ENCODE measurements around the gene CTU1.
"Not testable (repeated sequence)": the region's sequence is repeated elsewhere in the genome, so short reads cannot be mapped to it uniquely, and the experiment has no call there.

Gene CTU1

DNA sequence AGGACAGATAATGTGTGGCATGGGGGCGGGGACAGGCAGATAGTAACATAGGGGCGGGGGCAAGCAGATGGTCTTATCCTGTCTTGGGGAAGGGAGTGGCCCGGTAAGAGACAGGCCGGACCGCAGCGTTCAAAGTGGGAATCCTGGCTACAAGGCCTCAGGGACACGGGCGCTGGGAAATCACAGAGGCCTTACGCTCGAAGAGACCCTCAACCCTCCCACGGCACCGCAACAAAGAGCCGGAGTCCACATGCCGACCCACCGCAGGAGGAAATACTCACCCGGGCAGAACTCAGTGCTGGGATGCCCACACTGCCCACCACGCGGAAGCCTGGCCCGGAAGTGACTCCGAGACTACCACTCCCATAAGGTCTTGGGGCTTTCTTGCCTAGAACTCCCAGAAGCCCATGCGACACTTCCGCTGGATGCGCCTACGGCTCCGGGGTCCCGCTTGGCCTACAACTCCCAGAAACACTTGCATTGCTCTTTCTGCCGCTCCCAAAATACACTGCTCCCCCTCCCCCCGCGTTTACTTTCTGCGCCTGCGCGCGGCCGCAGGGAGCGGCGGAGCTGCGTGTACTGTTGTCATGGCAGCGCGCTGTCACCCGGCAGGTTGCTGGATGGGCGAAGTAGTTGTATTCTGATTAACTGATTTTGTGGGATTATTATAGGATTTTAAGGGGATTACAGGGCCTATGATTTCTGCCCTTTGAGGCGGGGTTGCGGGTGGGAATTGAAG lies at the start of gene CTU1:
CTU1 (minus strand) TSS at position 344 of the 739 bp plus-strand sequence. CDS start 3,840 bp downstream, outside the sequence.
- DNase-seq = peak; percentile 100

DNA sequence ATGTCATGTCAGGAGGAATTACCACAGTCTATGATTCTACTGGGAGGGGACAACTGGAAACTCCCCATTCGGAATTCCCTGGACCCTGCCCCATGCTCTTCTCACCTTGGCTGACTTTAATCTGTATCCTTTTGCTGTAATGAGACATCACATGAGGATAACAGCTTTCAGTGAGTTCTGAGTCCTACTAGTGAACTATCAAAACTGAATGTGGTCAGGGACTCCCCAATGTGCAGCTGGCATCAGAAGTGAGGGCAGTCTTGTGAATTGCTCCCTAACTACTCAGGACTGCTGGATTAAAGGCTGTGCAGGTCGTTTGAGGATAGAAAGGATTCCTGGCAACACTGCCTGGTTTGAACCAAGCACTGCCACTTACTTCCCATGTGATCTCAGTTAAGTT lies 49.1 kb upstream of the CTU1 start:
- DNase-seq = no peak

DNA sequence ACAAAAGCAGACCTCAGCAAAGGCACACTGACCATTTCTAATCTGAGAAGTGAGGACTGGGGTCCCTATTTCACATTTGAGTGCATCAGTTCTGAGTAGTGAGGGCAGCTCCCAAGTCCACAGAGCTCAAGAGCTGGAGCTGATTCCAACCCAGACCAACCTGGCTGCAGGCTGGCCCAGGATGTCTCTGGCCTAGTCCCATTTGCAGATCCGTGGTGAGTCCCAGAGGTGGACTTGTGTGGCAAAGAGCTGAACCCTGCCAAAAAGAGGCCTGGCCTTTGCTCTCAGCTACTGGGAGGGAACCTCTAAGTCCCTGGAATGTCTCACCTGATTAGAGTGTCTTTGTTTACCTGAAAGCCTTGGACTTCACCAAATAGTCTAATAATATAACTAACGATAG lies 48.5 kb upstream of the CTU1 start:
- DNase-seq = no peak

DNA sequence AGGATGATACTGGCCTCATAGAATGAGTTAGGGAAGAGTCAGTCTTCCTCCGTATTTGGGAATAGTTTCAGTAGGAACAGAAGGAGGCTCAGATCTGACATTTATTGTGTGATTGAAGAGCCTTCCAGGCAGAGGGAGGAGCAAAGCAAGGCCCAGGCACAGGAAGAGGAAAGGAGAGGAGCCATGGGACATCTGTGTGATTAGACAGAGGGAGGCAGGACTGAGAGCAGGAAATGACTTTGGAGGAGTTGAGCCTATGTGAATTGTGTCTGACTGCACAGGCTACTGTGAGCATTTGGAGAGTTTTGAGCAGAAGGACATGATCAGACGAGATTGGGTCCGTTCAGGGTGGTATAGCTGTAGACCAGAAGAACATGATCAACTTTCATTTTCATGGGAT lies 42.4 kb upstream of the CTU1 start:
- DNase-seq = no peak

DNA sequence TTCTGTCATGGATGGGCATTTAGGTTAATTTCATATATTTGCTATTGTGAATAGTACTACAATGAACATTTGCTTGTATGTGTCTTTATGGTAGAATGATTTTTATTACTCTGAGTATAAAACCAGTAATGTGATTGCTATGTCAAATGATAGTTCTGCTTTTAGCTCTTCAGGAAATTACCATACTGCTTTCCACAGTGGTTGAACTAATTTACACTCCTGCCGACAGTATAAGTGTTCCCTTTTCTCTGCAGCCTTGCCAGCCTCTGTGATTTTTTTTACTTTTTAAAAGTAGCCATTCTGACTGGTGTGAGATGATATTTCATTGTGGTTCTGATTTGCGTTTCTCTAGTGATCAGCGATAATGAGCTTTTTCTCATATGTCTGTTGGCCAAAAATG lies 40.4 kb upstream of the CTU1 start:
- no peak for DNase-seq

DNA sequence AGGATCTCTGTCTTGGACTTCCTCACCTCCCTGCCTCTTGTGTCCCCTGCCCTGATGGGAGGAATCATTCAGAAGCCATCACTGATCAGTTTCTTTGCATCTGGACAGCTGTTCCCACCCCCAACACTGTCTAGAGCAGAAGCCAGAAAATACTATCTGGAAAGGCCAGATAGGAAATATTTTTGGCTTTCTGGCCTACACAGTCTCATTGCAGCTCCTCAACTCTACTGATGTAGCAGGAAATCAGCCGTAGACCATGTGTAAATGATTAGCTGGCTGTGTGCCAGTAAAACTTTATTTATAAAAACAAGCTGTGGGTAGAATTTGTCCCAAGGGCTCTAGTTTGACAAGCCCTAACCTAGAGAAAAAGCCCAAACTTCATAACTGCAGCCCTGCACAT lies 39.5 kb upstream of the CTU1 start:
- DNase-seq = peak; percentile 70

DNA sequence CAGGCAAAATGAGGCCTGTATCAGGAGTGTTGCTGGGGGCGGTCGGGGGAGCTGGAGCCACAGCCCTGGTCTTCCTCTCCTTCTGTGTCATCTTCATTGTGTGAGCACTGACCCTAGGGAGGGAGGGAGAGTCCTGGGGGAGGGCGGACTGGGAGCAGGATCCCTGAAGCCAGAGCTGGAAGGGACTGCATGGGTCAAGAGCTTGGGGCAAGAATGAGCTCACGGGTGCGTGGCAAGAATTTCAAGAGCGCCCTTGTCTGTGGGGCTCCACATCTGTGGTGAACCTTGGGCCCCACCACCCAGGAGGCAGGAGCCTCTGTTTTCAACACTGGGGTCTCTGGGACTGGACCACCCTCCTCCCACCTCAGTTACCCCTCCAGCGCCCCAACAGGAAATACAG lies 38.5 kb upstream of the CTU1 start:
- no peak for DNase-seq

DNA sequence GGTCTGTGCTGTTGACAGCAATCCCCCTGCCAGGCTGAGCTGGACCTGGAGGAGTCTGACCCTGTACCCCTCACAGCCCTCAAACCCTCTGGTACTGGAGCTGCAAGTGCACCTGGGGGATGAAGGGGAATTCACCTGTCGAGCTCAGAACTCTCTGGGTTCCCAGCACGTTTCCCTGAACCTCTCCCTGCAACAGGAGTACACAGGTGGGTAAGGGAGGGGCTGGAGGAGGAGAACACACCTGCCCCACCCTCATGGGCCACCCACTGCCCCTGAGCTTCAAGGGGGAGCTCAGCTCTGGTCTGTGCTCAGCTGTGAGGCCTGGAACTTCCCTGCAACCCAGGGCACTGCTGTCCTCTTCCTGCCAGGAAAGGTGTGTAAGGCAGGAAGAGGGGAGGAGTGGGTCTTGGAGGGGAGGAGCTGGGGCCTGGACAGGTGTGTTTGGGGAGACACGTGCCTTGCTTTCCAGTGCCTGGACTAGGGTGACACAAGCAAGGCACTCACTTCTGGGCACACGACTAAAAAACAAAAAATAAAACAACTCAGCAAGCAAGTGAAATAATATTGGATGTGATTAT lies 37.8 kb upstream of the CTU1 start:
- DNase-seq = no peak

DNA sequence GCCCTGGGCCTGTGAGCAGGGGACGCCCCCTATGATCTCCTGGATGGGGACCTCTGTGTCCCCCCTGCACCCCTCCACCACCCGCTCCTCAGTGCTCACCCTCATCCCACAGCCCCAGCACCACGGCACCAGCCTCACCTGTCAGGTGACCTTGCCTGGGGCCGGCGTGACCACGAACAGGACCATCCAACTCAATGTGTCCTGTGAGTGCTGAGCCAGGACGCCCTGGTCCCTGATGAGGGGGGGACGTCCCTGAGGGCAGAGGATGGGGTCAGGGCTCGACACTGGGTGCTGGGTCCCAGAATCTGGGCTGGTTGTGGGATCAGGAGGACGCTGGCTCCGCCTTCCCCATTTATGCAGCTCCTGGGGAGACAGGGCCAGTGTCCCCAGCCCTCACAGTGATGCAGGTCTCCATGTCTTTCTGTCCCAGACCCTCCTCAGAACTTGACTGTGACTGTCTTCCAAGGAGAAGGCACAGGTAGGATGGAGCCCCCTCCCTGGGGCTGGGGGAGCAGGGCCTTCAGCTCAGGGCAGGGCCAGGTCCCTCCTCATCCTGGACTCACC lies 36.4 kb upstream of the CTU1 start:
- no peak for DNase-seq

DNA sequence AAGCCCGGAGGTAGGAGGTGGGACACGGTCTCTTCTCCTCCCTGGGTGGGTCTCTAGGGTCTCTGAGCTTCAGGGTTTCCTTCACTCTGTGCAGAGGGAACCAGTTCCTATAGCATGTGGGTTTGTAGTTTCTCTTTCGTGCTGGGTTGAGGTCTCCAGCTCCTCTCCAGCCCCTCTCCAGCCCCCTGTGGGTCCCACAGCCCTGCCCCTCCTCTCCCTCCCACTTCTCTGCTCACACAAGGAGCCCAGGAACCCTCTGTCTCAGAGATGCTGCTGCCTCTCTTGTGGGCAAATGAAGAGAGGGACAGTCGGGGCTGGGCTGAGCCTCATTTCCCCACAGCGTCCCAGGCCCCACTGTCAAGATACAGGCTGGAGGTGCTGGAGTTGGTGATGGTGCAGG lies 35.3 kb upstream of the CTU1 start:
- DNase-seq = no peak

DNA sequence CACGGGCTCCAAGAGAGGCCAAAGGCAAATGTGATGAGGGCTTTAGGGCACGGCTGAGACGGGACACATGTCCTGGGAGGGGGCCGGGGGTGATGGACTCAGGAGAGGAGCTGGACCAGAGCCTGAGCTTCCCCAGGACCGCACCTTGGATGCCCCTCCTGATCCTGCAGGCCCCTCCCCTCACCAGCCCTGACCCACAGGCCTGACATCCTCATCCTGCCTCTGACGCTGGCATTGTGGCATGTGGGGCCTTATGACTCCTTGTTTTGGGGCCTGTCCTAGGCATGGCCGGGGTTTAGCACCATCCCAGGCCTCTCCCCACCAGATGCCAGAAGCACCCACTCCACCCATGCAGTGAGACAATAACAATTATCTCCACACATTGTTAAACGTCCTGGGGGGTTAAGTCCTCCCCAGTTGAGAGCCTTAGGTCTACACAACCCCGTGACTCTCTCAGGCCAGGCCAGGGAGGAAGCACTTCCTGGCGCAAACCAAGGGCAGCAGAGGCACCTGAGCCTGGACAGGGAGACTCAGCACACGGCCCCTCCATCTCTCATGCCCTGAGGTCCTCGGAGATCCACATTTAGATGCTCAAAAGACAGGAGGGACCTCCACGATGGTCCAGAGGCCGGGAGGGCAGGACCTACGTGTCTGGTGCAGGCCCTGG lies 34.7 kb upstream of the CTU1 start:
- DNase-seq = not testable (repeated sequence)

DNA sequence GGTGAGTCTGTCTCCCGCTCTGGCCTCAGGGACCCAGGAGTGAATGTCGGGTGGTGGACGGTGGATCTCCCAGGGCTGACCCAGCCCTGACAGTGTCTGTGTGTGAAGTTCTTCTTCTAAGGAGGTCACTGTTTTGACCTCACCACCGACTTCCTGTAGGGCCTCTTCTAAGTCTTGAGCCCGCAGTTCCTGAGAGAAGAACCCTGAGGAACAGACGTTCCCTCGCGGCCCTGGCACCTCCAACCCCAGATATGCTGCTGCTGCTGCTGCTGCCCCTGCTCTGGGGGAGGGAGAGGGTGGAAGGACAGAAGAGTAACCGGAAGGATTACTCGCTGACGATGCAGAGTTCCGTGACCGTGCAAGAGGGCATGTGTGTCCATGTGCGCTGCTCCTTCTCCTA lies 33.9 kb upstream of the CTU1 start, which contains the start of gene SIGLEC7:
SIGLEC7 (plus strand) TSS at position 183 of the 400 bp plus-strand sequence; CDS start at position 252, 69 bp downstream.
- DNase-seq = no peak

DNA sequence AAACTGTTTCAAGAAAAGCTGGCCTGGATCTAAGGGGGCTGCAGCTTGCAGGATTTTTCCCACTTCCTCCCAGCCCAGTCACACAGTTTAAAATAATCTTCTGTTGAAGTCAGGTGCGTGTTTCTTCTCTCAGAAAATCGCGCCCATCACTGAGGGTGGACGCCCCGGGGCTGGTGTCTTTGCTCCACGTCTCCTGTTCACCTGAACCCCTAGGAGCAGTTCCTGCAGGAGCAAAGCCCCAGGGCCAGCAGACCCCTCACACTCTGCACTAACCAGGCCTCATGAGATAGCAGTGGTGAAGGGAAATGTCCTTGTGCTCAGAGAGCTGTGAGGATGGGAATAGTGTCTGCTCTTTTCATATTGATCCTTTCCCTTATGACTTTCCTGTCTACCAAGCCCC lies 33.0 kb upstream of the CTU1 start:
- DNase-seq = no peak

DNA sequence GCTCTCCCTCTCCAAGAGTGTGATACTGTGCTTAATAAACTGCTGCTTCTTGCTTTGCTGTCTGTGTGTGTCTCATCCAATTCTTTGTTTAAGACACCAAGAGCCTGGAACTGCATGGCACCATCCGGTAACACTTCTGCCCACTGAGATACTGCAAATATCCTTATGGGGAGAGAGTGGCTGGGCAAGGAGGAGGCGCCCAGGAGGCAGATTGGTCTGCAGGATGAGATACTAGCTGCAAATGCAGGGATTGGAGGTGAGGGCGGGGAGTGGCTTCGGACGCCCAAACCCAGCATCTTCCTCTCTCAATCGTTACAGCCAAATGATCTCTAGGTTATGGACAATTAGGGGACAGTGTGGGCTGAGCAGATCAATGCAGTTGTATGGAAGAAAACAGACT lies 32.2 kb upstream of the CTU1 start:
- no peak for DNase-seq

DNA sequence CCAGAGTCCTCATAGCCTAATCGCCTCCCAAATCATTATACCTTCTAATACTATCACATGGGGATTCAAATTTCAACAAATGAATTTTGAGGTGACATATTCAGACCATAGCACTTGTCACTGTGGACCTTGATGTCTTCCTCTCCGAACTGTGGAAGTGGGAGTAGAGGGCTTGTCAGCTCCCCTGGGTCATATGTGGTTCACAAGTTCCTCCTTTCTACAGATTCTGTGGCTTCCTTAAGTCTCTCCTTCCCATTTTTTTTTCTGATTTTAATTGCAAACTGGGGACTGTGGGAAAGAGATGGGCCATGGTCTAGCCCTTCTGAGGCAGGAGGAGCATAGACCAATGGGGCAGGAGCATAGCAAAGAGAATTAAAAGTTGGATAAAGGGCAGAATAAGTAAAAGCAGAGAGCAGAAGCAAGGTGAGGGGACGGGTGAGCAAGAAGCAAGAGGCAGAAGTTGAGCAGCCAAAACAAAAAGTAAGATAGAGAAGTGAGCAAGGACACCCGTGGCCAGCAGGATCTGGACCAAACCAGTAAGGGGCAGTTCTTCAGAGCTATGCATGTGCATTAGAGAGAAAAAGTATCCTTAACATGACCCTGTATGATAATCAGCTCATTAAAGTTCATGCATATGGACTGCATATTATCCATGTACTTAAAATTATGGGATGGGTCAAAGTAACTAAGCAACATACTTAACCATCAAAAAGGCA lies 31.2 kb upstream of the CTU1 start:
- no peak for DNase-seq

DNA sequence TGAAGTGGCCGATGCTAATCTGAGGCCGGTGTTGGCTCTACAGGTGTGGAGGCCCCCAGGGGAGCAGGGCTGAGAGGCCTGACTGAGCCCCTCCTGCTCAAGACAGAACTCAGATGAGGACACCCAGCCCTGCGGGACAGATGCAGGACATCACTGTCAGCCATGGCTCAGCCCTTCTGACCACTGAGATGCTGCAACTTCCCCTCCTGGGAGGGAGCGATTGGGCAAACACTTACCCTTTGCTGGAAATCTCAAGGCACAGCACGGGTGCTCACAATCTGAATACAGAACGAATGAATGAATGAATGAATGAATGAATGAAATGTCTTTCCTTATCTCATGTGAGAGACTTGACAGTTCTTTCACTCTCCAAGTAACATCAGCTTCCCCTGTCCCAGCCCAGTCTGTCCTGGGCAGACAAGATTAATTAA lies 30.4 kb upstream of the CTU1 start:
- DNase-seq = no peak

DNA sequence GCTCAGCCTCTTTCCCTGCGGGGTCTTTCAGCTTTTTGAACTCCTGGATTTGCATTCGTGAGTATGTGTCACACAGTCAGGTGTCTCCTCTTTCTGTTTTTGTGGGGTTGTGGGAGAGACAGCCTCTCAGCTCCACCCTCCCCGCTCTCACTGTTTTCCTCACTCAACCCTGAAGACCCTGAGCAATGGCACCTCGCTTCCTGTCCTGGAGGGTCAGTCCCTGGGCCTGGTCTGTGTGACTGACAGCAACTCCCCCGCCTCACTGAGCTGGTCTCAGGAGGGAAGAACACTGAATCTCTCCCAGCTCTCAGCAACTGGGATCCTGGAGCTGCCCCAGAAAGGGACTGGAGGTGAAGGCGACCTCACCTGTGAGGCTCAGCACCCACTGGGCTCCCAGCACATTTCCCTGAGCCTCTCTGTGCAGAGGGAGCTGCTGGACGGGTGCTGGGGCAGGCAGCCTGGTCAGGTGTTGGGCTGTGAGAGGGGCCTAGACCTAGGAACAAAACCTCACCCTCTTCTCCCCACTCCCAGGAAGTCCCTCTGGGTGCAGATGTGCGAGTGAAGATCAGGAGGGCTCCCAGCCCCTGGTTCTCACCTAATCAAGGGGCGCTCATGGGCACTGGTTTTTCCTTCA lies 29.7 kb upstream of the CTU1 start:
- no peak for DNase-seq

DNA sequence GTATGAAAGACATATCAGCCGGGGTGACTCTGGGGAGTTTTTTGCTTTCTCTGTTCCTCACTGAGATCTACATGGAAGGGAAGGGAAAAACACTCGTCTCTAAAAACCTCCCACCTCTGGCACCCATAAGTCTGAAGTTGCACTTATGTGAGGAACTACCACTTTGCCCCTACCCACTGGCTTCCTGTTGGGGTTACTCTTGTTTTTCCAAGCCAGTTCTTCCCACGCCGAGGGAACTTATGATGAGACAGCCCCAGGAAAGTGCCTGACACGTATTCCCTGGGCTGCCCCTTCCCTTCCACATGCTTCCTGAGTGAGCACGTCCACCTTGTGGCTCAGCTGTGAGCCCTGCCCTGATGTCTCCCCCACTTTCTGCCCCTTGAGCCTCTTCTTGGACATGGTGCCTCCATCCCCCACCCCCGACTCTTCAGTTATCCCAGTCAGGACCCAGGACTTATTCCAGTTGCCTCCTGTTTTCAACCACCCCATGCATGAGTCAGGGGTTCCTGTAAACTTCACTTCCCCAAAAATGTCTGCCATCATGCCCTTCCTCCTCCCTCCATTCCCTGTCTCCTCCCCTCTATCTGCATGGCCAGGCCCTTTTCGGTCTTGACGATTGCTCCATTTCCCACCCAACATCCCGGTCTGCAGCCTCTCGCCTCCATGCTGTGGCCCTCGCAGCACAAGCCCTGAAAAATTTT lies 28.8 kb upstream of the CTU1 start:
- DNase-seq = no peak

DNA sequence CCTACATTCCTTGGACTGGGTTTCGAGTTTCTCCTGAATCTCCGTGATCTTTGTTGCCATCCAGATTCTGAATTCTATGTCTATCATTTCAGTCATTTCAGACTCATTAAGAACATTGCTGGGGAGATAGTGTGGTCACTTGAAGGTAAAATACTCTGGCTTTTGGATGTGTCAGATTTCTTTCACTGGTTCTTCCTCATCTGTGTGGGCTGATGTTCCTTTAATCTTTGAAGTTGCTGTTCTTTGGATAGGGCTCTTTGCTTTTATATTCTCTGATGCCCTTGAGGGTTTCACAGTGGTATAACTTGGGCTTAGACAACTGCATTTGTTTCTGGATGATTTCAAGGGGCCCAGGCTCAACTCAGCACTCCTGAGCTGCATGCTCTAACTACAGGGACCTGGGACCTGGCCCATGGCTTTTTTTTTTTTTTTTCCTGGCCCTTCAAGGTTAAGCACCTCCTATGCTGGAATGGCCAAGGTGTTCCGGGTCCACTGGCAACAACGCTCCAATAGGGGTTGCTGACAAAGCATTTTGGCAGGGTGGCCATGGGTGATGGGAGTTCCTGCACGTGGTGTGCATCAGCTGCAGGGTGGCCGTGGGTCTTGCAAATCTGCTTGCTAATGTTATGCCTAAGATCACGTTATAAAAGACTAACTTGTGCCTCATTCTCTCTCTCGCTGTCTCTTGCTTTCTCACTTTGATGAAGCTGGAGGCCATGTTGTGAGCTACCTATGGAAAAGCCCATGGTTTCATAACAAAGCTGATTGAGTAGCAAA lies 28.0 kb upstream of the CTU1 start:
- DNase-seq = no peak

DNA sequence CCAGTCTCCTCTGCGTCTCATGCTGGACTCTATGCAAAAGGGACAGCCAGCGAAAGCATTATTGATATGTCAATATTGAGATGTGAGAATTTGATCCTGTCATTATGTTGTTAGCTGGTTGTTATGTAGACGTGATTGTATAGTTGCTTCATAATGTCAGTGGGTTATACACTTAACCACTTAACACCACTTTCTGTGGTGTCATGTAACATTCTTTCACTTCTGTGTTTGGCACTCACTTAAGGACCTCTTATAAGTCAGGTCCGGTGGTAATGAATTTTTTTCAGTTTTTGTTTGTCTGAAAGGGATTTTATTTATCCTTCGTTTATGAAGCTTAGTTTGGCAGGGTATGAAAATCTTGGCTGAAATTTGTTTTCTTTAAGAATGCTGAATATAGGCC lies 26.8 kb upstream of the CTU1 start:
- DNase-seq = no peak

Data from hematopoietic multipotent progenitor cell treated with erythropoietin and hydrocortisone succinate and interleukin-3 and kit ligand, for 8 days (in vitro differentiated cells).